GM18519 (cell line): Measurements from ENCODE around the gene CAV1.
"Not testable (repeated sequence)": the region's sequence is repeated elsewhere in the genome, so short reads cannot be mapped to it uniquely, and the experiment has no call there.

Experiments
- ATAC-seq: cut with Tn5 transposase; IDR thresholded peaks from one replicate; pipeline ENCODE4 v1.9.1; 2021; ENCODE audit warnings: mild to moderate bottlenecking, moderate library complexity; ENCODE audit not compliant: unreplicated experiment, low FRiP score

The CAV1 gene

GRCh38 chr7:116524609-116525297 lies at the start of gene CAV1:
Gene CAV1, plus strand, starts transcription at chr7:116525036. Its CDS starts 27 bp downstream, at chr7:116525063.
- ATAC-seq, result no peak

- ATAC-seq, result no peak
Observed at GRCh38 chr7:116477625-116478024, 47.2 kb upstream of the CAV1 start.

- no peak for ATAC-seq
Observed at GRCh38 chr7:116478834-116479233, 46.0 kb upstream of the CAV1 start.

GRCh38 chr7:116483271-116483942 lies 41.4 kb upstream of the CAV1 start:
- no peak for ATAC-seq

- not testable (repeated sequence) for ATAC-seq
Observed at GRCh38 chr7:116484389-116484788, 40.4 kb upstream of the CAV1 start.

GRCh38 chr7:116487907-116488521 lies 36.8 kb upstream of the CAV1 start:
- ATAC-seq, result no peak

- ATAC-seq, result no peak
Observed at GRCh38 chr7:116490351-116490750, 34.5 kb upstream of the CAV1 start.

- ATAC-seq, result no peak
Observed at GRCh38 chr7:116491887-116492653, 32.8 kb upstream of the CAV1 start.

- ATAC-seq, result no peak
Observed at GRCh38 chr7:116492654-116493109, 32.2 kb upstream of the CAV1 start.

- ATAC-seq, result no peak
Observed at GRCh38 chr7:116493449-116493848, 31.4 kb upstream of the CAV1 start.

- no peak for ATAC-seq
Observed at GRCh38 chr7:116494472-116494871, 30.4 kb upstream of the CAV1 start.

GRCh38 chr7:116495736-116496135 lies 29.1 kb upstream of the CAV1 start:
- no peak for ATAC-seq

- ATAC-seq, result no peak
Observed at GRCh38 chr7:116496653-116497052, 28.2 kb upstream of the CAV1 start.

GRCh38 chr7:116497708-116498107 lies 27.1 kb upstream of the CAV1 start:
- no peak for ATAC-seq

GRCh38 chr7:116499168-116500077 lies 25.4 kb upstream of the CAV1 start, which contains the start of gene CAV2:
Gene CAV2, plus strand, starts transcription at chr7:116499738. Its CDS starts 44 bp downstream, at chr7:116499782.
- no peak for ATAC-seq

GRCh38 chr7:116500078-116500853 lies 24.6 kb upstream of the CAV1 start:
- no peak for ATAC-seq

GRCh38 chr7:116501425-116502167 lies 23.2 kb upstream of the CAV1 start:
- ATAC-seq, result no peak
